ENCODE data around the gene EIF1AD. TPM values are rescaled to one million over a fixed set of nuclear protein-coding genes. Genes with fewer than 3 reads are reported as not detected.

The EIF1AD gene
- total and polyA plus RNA-seq, 2 experiments from 2014 or later: 16.1 to 32.1 TPM

DNA sequence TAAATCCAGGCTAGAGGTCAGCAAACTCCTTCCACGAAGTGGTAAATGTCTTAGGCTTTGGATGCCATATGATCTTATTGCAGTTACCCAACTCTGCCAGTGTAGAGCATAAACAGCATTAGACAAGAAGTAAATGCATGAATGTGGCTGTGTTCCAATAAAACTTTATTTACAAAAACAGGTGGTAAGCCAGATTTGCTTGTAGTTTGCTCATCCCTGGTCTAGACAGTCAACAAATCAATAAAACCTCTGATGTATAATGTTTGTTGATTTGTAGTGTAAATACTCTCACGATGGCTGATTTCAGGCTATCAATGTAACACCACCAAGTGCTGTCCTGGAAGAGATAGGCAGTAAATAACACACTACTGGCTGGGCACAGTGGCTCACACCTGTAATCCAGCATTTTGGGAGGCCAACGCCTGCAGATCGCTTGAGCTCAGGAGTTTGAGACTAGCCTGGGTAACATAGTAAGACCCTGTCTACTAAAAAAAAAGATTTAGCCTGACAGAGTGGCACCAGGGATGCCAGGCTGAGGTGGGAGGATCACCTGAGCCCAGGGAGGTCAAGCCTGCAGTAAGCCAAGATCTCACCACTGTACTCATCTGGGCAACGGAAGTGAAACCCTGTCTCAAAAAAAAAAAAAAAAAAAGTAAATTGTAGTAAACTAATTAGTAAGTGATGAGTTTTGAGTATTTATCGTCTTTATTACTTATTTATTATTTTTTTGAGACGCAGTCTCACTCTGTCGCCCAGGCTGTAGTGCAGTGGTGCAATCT, 31.2 kb upstream of the EIF1AD start (continued):
- TF ChIP-seq, protein P1, sequence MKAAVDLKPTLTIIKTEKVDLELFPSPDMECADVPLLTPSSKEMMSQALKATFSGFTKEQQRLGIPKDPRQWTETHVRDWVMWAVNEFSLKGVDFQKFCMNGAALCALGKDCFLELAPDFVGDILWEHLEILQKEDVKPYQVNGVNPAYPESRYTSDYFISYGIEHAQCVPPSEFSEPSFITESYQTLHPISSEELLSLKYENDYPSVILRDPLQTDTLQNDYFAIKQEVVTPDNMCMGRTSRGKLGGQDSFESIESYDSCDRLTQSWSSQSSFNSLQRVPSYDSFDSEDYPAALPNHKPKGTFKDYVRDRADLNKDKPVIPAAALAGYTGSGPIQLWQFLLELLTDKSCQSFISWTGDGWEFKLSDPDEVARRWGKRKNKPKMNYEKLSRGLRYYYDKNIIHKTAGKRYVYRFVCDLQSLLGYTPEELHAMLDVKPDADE (IDR thresholded peaks at IDR 0.05): no peak
- TF ChIP-seq EZH2 (IDR thresholded peaks at IDR 0.05; ENCODE audit: low read depth, unreplicated experiment): no peak
- TF ChIP-seq CREB1 (CRISPR knock-in tag; IDR thresholded peaks at IDR 0.05; ENCODE audit: low read depth): no peak

DNA sequence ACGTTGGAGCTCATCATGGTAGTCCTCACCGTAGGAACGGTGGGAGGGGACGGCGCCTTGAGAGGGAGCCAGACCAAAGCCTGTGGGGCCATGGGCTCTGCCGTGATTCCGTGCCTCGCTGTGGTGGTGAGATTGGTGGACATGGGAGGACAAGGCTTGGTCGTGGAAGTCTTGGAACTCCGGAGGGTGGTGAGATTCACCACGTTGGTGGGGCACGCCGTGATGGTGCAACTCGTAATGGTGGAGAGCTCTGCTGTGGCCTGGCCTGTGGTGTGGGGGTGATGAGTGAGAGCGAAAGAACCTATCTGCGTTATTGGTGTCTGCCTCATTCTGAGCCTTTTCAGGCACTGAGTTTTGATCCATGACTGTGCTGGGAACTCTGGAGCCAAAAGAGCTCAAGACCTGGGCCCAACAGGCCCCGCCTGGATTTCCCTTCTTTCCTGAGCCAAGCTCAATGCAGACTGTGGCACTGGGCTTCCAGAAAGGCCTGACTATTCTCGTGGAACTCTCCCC, 24.1 kb upstream of the EIF1AD start, which contains the start of gene CATSPER1:
Gene CATSPER1, minus strand, starts transcription at position 463 of the 513 bp plus-strand sequence. Its CDS starts 100 bp downstream, at position 363.
- H3K4me2 ChIP-seq: no peak within 1 kb of the TSS
- H3K4me3 Mint-ChIP-seq: no peak within 1 kb of the TSS
- H3K9me2 ChIP-seq (ENCODE audit: insufficient read depth): no peaks in the 10 kb centered on the region
- DNase-seq (ENCODE audit: low spot score): no peak
- H3K36me3 ChIP-seq (ENCODE audit: insufficient read depth): no peaks in the 10 kb centered on the region
- H3K27me3 Mint-ChIP-seq (ENCODE audit: insufficient read depth, low read depth, poor library complexity): peaks cover 17% of the 10 kb centered on the region
- no peak within 1 kb of the TSS for H3K27ac ChIP-seq (ENCODE audit: low read depth)
- no peaks in the 10 kb centered on the region for H3F3A ChIP-seq (replicated peaks; ENCODE audit: low read depth)
- ATAC-seq: no peak
- no peak within 1 kb of the TSS for H3K4me3 ChIP-seq
- no peaks in the 10 kb centered on the region for H4K20me1 ChIP-seq (replicated peaks; ENCODE audit: insufficient read depth)
- peaks cover 3% of the 10 kb centered on the region; the same call in 1 of the 3 replicates for H3K4me1 Mint-ChIP-seq
- no peaks in the 10 kb centered on the region for H3K4me1 ChIP-seq (ENCODE audit: insufficient read depth)
- TF ChIP-seq ZNF331 (CRISPR knock-in tag; IDR thresholded peaks at IDR 0.05; ENCODE audit: low read depth) (no peak), NANOG (IDR thresholded peaks at IDR 0.05; ENCODE audit: borderline replicate concordance) (no peak), ZNF114 (CRISPR knock-in tag; IDR thresholded peaks at IDR 0.05) (no peak), POLR2AphosphoS5 (IDR thresholded peaks at IDR 0.05; ENCODE audit: low read depth) (no peak), CREB1 (CRISPR knock-in tag; IDR thresholded peaks at IDR 0.05; ENCODE audit: low read depth) (no peak), EZH2 (IDR thresholded peaks at IDR 0.05; ENCODE audit: low read depth, unreplicated experiment) (no peak), STAT1 (IDR thresholded peaks at IDR 0.05; ENCODE audit: unreplicated experiment) (no peak)
- TF ChIP-seq, protein P2, sequence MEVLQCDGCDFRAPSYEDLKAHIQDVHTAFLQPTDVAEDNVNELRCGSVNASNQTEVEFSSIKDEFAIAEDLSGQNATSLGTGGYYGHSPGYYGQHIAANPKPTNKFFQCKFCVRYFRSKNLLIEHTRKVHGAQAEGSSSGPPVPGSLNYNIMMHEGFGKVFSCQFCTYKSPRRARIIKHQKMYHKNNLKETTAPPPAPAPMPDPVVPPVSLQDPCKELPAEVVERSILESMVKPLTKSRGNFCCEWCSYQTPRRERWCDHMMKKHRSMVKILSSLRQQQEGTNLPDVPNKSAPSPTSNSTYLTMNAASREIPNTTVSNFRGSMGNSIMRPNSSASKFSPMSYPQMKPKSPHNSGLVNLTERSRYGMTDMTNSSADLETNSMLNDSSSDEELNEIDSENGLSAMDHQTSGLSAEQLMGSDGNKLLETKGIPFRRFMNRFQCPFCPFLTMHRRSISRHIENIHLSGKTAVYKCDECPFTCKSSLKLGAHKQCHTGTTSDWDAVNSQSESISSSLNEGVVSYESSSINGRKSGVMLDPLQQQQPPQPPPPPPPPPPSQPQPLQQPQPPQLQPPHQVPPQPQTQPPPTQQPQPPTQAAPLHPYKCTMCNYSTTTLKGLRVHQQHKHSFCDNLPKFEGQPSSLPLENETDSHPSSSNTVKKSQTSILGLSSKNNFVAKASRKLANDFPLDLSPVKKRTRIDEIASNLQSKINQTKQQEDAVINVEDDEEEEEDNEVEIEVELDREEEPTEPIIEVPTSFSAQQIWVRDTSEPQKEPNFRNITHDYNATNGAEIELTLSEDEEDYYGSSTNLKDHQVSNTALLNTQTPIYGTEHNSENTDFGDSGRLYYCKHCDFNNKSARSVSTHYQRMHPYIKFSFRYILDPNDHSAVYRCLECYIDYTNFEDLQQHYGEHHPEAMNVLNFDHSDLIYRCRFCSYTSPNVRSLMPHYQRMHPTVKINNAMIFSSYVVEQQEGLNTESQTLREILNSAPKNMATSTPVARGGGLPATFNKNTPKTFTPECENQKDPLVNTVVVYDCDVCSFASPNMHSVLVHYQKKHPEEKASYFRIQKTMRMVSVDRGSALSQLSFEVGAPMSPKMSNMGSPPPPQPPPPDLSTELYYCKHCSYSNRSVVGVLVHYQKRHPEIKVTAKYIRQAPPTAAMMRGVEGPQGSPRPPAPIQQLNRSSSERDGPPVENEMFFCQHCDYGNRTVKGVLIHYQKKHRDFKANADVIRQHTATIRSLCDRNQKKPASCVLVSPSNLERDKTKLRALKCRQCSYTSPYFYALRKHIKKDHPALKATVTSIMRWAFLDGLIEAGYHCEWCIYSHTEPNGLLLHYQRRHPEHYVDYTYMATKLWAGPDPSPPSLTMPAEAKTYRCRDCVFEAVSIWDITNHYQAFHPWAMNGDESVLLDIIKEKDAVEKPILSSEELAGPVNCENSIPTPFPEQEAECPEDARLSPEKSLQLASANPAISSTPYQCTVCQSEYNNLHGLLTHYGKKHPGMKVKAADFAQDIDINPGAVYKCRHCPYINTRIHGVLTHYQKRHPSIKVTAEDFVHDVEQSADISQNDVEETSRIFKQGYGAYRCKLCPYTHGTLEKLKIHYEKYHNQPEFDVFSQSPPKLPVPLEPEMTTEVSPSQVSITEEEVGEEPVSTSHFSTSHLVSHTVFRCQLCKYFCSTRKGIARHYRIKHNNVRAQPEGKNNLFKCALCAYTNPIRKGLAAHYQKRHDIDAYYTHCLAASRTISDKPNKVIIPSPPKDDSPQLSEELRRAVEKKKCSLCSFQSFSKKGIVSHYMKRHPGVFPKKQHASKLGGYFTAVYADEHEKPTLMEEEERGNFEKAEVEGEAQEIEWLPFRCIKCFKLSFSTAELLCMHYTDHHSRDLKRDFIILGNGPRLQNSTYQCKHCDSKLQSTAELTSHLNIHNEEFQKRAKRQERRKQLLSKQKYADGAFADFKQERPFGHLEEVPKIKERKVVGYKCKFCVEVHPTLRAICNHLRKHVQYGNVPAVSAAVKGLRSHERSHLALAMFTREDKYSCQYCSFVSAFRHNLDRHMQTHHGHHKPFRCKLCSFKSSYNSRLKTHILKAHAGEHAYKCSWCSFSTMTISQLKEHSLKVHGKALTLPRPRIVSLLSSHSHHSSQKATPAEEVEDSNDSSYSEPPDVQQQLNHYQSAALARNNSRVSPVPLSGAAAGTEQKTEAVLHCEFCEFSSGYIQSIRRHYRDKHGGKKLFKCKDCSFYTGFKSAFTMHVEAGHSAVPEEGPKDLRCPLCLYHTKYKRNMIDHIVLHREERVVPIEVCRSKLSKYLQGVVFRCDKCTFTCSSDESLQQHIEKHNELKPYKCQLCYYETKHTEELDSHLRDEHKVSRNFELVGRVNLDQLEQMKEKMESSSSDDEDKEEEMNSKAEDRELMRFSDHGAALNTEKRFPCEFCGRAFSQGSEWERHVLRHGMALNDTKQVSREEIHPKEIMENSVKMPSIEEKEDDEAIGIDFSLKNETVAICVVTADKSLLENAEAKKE (CRISPR knock-in tag; IDR thresholded peaks at IDR 0.05): no peak
- TF ChIP-seq, protein P1 (IDR thresholded peaks at IDR 0.05): no peak
- TF ChIP-seq, protein P3, sequence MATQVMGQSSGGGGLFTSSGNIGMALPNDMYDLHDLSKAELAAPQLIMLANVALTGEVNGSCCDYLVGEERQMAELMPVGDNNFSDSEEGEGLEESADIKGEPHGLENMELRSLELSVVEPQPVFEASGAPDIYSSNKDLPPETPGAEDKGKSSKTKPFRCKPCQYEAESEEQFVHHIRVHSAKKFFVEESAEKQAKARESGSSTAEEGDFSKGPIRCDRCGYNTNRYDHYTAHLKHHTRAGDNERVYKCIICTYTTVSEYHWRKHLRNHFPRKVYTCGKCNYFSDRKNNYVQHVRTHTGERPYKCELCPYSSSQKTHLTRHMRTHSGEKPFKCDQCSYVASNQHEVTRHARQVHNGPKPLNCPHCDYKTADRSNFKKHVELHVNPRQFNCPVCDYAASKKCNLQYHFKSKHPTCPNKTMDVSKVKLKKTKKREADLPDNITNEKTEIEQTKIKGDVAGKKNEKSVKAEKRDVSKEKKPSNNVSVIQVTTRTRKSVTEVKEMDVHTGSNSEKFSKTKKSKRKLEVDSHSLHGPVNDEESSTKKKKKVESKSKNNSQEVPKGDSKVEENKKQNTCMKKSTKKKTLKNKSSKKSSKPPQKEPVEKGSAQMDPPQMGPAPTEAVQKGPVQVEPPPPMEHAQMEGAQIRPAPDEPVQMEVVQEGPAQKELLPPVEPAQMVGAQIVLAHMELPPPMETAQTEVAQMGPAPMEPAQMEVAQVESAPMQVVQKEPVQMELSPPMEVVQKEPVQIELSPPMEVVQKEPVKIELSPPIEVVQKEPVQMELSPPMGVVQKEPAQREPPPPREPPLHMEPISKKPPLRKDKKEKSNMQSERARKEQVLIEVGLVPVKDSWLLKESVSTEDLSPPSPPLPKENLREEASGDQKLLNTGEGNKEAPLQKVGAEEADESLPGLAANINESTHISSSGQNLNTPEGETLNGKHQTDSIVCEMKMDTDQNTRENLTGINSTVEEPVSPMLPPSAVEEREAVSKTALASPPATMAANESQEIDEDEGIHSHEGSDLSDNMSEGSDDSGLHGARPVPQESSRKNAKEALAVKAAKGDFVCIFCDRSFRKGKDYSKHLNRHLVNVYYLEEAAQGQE (IDR thresholded peaks at IDR 0.05; ENCODE audit: unreplicated experiment): no peak
- H2AFZ ChIP-seq: no peak within 1 kb of the TSS
- no peak within 1 kb of the TSS for H3K27ac Mint-ChIP-seq
- no peaks in the 10 kb centered on the region; the same call in 2 of the 3 replicates for H3K9me3 Mint-ChIP-seq
- no peaks in the 10 kb centered on the region for H3K79me2 ChIP-seq (replicated peaks; ENCODE audit: insufficient read depth)
- H3K27me3 ChIP-seq (ENCODE audit: insufficient read depth): 0 out of 2 replicates have a peak, but pooled peaks cover 10% of the 10 kb centered on the region
- H3K36me3 Mint-ChIP-seq (ENCODE audit: low read depth): no peaks in the 10 kb centered on the region; the same call in 2 of the 3 replicates
